WTC11 (cell line): ENCODE data around the gene C16orf95. TPM values are rescaled to one million over a fixed set of nuclear protein-coding genes. Genes with fewer than 3 reads are reported as not detected.
A peak's percentile ranks its signal among the peaks of the same experiment; 100 is the strongest.

Experiments used
- ATAC-seq: fragments of 200-7000 bp; cut with Tn5 transposase; 2 replicates; pipeline ENCODE4 v1.10.0; 2021; ENCODE audit warnings: mild to moderate bottlenecking, moderate library complexity
- CTCF ChIA-PET: fragments of 300-600 bp; sonication (Branson Sonifier 250); formaldehyde crosslinking; loops from one replicate; lab custom pipeline; 2021; ENCODE audit warnings: antibody characterized with exemption; lab: Charles Lee
- POLR2A ChIA-PET: fragments of 350-600 bp; sonication (Branson Sonifier 250); formaldehyde crosslinking; loops from one replicate; lab custom pipeline; 2021; ENCODE audit warnings: antibody characterized with exemption; lab: Charles Lee
- DNase-seq: peaks from one replicate; pipeline ENCODE4 v3.0.0; 2021; ENCODE audit warnings: low spot score
- H3K27ac Mint-ChIP-seq: 2 replicates; pipeline ENCODE4 v1.8.0; 2021; ENCODE audit warnings: mixed read lengths
- H3K27me3 Mint-ChIP-seq: 2 replicates; pipeline ENCODE4 v1.8.0; 2021; ENCODE audit warnings: low read depth, mild to moderate bottlenecking, moderate library complexity, mixed read lengths
- H3K36me3 Mint-ChIP-seq: 2 replicates; pipeline ENCODE4 v1.8.0; 2021; ENCODE audit warnings: mixed read lengths
- H3K4me1 Mint-ChIP-seq: 2 replicates; pipeline ENCODE4 v1.8.0; 2022; ENCODE audit warnings: mixed read lengths
- H3K4me3 Mint-ChIP-seq: 2 replicates; pipeline ENCODE4 v1.8.0; 2021; ENCODE audit warnings: mild to moderate bottlenecking, moderate library complexity, mixed read lengths
- H3K9me3 Mint-ChIP-seq: 2 replicates; pipeline ENCODE4 v1.8.0; 2021; ENCODE audit warnings: mixed read lengths
- ESRRA ChIP-seq: sonication (generic); formaldehyde crosslinking; IDR thresholded peaks from 2 replicates; pipeline ENCODE4 v1.8.1; 2022; ENCODE audit warnings: mild to moderate bottlenecking, missing genetic modification reagents, borderline replicate concordance
- ETV6 ChIP-seq: sonication (generic); formaldehyde crosslinking; IDR thresholded peaks from 2 replicates; pipeline ENCODE4 v1.8.1; 2022; ENCODE audit warnings: mild to moderate bottlenecking, missing genetic modification reagents
- JUN ChIP-seq: sonication (generic); formaldehyde crosslinking; IDR thresholded peaks from 2 replicates; pipeline ENCODE4 v1.8.0; 2023; ENCODE audit warnings: mild to moderate bottlenecking, missing genetic modification reagents
- KAT7 ChIP-seq: sonication (generic); formaldehyde crosslinking; IDR thresholded peaks from 2 replicates; pipeline ENCODE4 v1.8.1; 2023; ENCODE audit warnings: missing genetic modification reagents, mild to moderate bottlenecking, borderline replicate concordance
- NFYB ChIP-seq: sonication (generic); formaldehyde crosslinking; conservative IDR thresholded peaks from 2 replicates; pipeline ENCODE4 v1.8.0; 2022; ENCODE audit warnings: low read depth, missing genetic modification reagents
- NR2C2 ChIP-seq: sonication (generic); formaldehyde crosslinking; IDR thresholded peaks from 2 replicates; pipeline ENCODE4 v1.8.0; 2022; ENCODE audit warnings: mild to moderate bottlenecking, missing genetic modification reagents
- ZNF121 ChIP-seq: sonication (generic); formaldehyde crosslinking; IDR thresholded peaks from 2 replicates; pipeline ENCODE4 v1.8.0; 2023; ENCODE audit warnings: missing genetic modification reagents
- ZNF232 ChIP-seq: sonication (generic); formaldehyde crosslinking; IDR thresholded peaks from 2 replicates; pipeline ENCODE4 v1.8.0; 2022; ENCODE audit warnings: mild to moderate bottlenecking, missing genetic modification reagents
- ZNF416 ChIP-seq: fragments of 250-450 bp; sonication (Bioruptor Pico); IDR thresholded peaks from 2 replicates; pipeline ENCODE4 v1.9.0; 2021; ENCODE audit warnings: mild to moderate bottlenecking, inconsistent platforms
- total RNA-seq: library from RNA; stranded (reverse); gene quantifications from 3 replicates; pipeline ENCODE4 v1.2.3, GENCODE V29; 2021
- TF ChIP-seq, protein P1 (sequence below): sonication (generic); formaldehyde crosslinking; IDR thresholded peaks from 2 replicates; pipeline ENCODE4 v1.8.0; 2023; ENCODE audit warnings: mild to moderate bottlenecking, missing genetic modification reagents
- TF ChIP-seq, protein P2 (sequence below): sonication (generic); formaldehyde crosslinking; IDR thresholded peaks from 2 replicates; pipeline ENCODE4 v1.8.0; 2022; ENCODE audit warnings: mild to moderate bottlenecking, missing genetic modification reagents
- TF ChIP-seq, protein P3 (sequence below): sonication (generic); formaldehyde crosslinking; IDR thresholded peaks from 2 replicates; pipeline ENCODE4 v1.8.1; 2022; ENCODE audit warnings: missing genetic modification reagents, borderline replicate concordance
- TF ChIP-seq, protein P4 (sequence below): sonication (generic); formaldehyde crosslinking; IDR thresholded peaks from 2 replicates; pipeline ENCODE4 v1.8.1; 2023; ENCODE audit warnings: mild to moderate bottlenecking, missing genetic modification reagents
- TF ChIP-seq, protein P5 (sequence below): sonication (generic); formaldehyde crosslinking; IDR thresholded peaks from 2 replicates; pipeline ENCODE4 v1.8.0; 2022; ENCODE audit warnings: missing genetic modification reagents
- TF ChIP-seq, protein P6 (sequence below): fragments of 250-450 bp; sonication (Bioruptor Pico); IDR thresholded peaks from 2 replicates; pipeline ENCODE4 v1.8.0; 2021; ENCODE audit warnings: mild to moderate bottlenecking

Gene C16orf95
- total RNA-seq, 1 experiment from 2014 or later: 5.7 TPM

DNA sequence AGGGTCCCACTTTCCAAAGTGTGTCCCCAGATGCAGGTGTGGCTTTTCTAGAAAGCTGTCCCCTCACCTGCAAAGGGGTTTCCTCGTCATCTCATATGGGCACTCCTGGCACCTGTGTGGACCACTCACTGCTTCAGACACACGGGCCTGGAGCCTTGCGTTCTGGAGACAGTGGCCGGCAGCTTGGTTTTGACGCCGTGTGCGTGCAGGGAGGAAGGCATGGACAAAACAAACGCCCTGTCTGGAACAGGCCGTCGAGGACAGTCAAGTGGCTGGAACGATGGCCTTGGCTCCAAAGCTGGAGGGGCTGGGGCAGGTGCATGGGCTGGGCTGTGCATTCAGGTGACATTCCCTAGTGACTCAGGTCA, 13.0 kb upstream of the C16orf95 start:
- TF ChIP-seq JUN (CRISPR knock-in tag): no peak
- TF ChIP-seq, protein P1, sequence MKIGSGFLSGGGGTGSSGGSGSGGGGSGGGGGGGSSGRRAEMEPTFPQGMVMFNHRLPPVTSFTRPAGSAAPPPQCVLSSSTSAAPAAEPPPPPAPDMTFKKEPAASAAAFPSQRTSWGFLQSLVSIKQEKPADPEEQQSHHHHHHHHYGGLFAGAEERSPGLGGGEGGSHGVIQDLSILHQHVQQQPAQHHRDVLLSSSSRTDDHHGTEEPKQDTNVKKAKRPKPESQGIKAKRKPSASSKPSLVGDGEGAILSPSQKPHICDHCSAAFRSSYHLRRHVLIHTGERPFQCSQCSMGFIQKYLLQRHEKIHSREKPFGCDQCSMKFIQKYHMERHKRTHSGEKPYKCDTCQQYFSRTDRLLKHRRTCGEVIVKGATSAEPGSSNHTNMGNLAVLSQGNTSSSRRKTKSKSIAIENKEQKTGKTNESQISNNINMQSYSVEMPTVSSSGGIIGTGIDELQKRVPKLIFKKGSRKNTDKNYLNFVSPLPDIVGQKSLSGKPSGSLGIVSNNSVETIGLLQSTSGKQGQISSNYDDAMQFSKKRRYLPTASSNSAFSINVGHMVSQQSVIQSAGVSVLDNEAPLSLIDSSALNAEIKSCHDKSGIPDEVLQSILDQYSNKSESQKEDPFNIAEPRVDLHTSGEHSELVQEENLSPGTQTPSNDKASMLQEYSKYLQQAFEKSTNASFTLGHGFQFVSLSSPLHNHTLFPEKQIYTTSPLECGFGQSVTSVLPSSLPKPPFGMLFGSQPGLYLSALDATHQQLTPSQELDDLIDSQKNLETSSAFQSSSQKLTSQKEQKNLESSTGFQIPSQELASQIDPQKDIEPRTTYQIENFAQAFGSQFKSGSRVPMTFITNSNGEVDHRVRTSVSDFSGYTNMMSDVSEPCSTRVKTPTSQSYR (CRISPR knock-in tag): no peak
- CTCF ChIA-PET: no interaction called here
- no peak for ATAC-seq
- H3K4me1 Mint-ChIP-seq: 0 out of 2 replicates have a peak, but pooled peaks cover 5% of the 10 kb centered on the region
- H3K27me3 Mint-ChIP-seq: no peaks in the 10 kb centered on the region
- no peak for DNase-seq
- H3K9me3 Mint-ChIP-seq: no peaks in the 10 kb centered on the region
- no peak overlapping the region for H3K4me3 Mint-ChIP-seq
- POLR2A ChIA-PET: no interaction called here
- peaks cover 9% of the 10 kb centered on the region for H3K36me3 Mint-ChIP-seq
- no peak overlapping the region for H3K27ac Mint-ChIP-seq

DNA sequence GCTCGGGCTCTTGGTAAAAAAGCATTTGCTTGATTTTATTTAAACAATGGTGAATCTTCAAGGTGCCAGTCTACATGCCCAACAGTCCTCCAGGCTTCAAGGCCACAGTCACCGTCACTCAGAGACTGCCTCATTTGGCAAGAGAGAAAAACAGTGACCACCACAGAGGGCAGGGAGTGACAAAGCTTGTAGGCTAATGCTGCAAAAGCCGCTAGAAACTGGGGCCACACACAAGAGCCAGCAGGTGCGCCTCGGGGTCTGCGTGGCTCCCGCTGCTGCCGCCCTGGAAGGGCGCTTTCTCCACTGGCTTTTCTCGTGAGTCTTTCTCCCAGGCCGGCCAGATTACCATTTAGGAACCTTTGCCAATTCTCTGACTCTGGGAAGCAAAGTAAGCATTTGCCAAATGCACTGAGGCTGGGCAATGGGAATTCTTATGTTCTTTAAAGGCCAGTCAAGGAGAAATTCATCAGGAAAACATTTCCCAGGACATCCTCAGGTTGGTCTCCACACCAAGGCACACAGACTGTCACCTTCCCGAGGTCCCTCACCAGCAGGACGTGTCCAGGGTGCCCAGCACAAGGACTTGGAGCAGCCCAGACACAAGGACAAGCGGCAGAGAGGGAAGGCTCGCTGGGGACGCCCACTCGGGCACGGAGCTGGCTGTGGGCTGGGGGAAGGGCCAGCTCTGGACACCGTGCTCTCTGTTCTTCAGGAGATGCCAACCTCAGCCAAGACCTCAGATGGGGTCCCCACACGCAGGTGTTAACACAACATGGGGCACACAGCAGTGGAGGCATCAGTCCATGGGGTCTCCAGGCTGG, 12.5 kb upstream of the C16orf95 start:
- no peak for ATAC-seq
- POLR2A ChIA-PET: no interaction called here
- H3K9me3 Mint-ChIP-seq: no peaks in the 10 kb centered on the region
- 0 out of 2 replicates have a peak, but pooled peaks cover 5% of the 10 kb centered on the region for H3K4me1 Mint-ChIP-seq
- no peaks in the 10 kb centered on the region for H3K27me3 Mint-ChIP-seq
- DNase-seq: no peak
- H3K36me3 Mint-ChIP-seq: peaks cover 9% of the 10 kb centered on the region
- TF ChIP-seq NFYB (CRISPR knock-in tag) (no peak), KAT7 (CRISPR knock-in tag) (no peak), ZNF121 (CRISPR knock-in tag) (no peak), ETV6 (CRISPR knock-in tag) (no peak), ZNF232 (CRISPR knock-in tag) (no peak), NR2C2 (CRISPR knock-in tag) (no peak), ZNF416 (CRISPR knock-in tag) (no peak), ESRRA (CRISPR knock-in tag) (no peak)
- TF ChIP-seq, protein P2, sequence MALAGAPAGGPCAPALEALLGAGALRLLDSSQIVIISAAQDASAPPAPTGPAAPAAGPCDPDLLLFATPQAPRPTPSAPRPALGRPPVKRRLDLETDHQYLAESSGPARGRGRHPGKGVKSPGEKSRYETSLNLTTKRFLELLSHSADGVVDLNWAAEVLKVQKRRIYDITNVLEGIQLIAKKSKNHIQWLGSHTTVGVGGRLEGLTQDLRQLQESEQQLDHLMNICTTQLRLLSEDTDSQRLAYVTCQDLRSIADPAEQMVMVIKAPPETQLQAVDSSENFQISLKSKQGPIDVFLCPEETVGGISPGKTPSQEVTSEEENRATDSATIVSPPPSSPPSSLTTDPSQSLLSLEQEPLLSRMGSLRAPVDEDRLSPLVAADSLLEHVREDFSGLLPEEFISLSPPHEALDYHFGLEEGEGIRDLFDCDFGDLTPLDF (CRISPR knock-in tag): no peak
- TF ChIP-seq, protein P3, sequence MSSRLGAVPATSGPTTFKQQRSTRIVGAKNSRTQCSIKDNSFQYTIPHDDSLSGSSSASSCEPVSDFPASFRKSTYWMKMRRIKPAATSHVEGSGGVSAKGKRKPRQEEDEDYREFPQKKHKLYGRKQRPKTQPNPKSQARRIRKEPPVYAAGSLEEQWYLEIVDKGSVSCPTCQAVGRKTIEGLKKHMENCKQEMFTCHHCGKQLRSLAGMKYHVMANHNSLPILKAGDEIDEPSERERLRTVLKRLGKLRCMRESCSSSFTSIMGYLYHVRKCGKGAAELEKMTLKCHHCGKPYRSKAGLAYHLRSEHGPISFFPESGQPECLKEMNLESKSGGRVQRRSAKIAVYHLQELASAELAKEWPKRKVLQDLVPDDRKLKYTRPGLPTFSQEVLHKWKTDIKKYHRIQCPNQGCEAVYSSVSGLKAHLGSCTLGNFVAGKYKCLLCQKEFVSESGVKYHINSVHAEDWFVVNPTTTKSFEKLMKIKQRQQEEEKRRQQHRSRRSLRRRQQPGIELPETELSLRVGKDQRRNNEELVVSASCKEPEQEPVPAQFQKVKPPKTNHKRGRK (CRISPR knock-in tag): no peak
- TF ChIP-seq, protein P1 (CRISPR knock-in tag): no peak
- TF ChIP-seq, protein P4, sequence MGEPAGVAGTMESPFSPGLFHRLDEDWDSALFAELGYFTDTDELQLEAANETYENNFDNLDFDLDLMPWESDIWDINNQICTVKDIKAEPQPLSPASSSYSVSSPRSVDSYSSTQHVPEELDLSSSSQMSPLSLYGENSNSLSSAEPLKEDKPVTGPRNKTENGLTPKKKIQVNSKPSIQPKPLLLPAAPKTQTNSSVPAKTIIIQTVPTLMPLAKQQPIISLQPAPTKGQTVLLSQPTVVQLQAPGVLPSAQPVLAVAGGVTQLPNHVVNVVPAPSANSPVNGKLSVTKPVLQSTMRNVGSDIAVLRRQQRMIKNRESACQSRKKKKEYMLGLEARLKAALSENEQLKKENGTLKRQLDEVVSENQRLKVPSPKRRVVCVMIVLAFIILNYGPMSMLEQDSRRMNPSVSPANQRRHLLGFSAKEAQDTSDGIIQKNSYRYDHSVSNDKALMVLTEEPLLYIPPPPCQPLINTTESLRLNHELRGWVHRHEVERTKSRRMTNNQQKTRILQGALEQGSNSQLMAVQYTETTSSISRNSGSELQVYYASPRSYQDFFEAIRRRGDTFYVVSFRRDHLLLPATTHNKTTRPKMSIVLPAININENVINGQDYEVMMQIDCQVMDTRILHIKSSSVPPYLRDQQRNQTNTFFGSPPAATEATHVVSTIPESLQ: no peak
- TF ChIP-seq, protein P5, sequence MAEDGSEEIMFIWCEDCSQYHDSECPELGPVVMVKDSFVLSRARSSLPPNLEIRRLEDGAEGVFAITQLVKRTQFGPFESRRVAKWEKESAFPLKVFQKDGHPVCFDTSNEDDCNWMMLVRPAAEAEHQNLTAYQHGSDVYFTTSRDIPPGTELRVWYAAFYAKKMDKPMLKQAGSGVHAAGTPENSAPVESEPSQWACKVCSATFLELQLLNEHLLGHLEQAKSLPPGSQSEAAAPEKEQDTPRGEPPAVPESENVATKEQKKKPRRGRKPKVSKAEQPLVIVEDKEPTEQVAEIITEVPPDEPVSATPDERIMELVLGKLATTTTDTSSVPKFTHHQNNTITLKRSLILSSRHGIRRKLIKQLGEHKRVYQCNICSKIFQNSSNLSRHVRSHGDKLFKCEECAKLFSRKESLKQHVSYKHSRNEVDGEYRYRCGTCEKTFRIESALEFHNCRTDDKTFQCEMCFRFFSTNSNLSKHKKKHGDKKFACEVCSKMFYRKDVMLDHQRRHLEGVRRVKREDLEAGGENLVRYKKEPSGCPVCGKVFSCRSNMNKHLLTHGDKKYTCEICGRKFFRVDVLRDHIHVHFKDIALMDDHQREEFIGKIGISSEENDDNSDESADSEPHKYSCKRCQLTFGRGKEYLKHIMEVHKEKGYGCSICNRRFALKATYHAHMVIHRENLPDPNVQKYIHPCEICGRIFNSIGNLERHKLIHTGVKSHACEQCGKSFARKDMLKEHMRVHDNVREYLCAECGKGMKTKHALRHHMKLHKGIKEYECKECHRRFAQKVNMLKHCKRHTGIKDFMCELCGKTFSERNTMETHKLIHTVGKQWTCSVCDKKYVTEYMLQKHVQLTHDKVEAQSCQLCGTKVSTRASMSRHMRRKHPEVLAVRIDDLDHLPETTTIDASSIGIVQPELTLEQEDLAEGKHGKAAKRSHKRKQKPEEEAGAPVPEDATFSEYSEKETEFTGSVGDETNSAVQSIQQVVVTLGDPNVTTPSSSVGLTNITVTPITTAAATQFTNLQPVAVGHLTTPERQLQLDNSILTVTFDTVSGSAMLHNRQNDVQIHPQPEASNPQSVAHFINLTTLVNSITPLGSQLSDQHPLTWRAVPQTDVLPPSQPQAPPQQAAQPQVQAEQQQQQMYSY (CRISPR knock-in tag): no peak
- TF ChIP-seq, protein P6, sequence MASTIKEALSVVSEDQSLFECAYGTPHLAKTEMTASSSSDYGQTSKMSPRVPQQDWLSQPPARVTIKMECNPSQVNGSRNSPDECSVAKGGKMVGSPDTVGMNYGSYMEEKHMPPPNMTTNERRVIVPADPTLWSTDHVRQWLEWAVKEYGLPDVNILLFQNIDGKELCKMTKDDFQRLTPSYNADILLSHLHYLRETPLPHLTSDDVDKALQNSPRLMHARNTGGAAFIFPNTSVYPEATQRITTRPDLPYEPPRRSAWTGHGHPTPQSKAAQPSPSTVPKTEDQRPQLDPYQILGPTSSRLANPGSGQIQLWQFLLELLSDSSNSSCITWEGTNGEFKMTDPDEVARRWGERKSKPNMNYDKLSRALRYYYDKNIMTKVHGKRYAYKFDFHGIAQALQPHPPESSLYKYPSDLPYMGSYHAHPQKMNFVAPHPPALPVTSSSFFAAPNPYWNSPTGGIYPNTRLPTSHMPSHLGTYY (CRISPR knock-in tag): no peak
- TF ChIP-seq, all 79 proteins: peak for 0
- CTCF ChIA-PET: interaction anchor here (0.5 kb wide), 1 partner anchor 493 kb away, joined by 3 read pairs; no protein-coding TSS in a partner anchor
- Mint-ChIP-seq H3K27ac (peak overlapping the region; percentile 72), H3K4me3 (no peak overlapping the region)
